ENCODE data around the gene NOVA2.

NOVA2 gene

GRCh38 chr19:45885556-45886426 lies 87.9 kb downstream of the NOVA2 start, which contains the start of gene IRF2BP1:
Gene IRF2BP1, minus strand, starts transcription at chr19:45886141. Its CDS starts 367 bp downstream, at chr19:45885774.
- no peaks in the 10 kb centered on the region for H3K36me3 ChIP-seq (ENCODE audit: insufficient read depth, low read length)
- peaks cover 19% of the 10 kb centered on the region for H3K4me1 ChIP-seq (ENCODE audit: insufficient read depth, low read length)
- peak within 1 kb of the TSS; percentile 93 for H3K27ac ChIP-seq (ENCODE audit: low read depth, low read length)
- H3K9ac ChIP-seq (ENCODE audit: low read depth, low read length), result peak within 1 kb of the TSS; percentile 80
- WGBS, result under 1% methylated on average over 107 of the region's 107 CpGs
- H3K9me3 ChIP-seq (ENCODE audit: insufficient read depth, low read depth, low read length), result no peaks in the 10 kb centered on the region
- peak within 1 kb of the TSS; percentile 81 for H3K4me3 ChIP-seq (ENCODE audit: low read length)
- H3K27me3 ChIP-seq (ENCODE audit: insufficient read depth, low read length), result no peaks in the 10 kb centered on the region

DNA sequence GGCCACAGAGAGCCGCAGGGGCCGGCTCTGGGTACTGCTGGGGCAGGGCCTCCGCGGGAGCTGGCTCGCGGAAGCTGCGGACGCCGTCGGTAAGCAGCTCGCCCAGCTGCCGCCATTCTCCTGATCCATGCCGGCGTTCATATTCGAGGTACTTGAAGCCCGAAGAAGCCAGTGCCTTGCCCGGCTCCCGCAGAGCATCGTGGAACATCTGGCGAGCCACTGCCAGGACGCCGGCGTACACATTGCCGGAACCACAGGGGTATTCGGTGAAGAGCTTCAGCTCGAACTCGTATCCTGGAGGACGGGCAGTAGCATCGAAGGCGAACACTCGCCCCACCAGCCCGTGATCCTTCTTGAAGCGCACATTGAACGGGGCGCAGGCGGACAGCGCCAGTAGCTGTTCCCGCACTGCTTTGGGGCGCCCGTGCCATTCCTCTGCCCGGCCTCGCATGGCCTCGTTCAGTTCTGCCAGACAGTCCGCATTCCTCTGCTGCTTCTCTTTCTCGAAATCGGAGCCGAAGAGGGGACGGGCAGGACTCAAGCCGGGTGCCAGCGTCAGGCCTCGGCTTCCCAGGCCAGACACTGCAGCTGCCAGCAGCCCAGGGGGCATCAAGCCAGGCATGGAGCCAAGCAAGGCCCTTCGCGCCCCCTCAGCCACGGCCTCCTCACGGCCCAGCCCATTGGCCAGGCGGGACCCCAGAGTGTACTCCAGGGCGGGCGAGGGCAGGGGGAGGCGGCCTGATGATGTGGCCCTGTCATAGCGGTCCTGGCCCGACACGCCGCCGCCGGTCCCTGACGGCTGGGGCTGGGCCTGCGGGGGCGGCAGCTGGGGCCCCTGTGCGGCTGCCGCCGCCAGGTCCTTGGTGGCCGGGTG lies 88.7 kb downstream of the NOVA2 start:
- no peaks in the 10 kb centered on the region for H3K36me3 ChIP-seq (ENCODE audit: insufficient read depth, low read length)
- no peaks in the 10 kb centered on the region for H3K9me3 ChIP-seq (ENCODE audit: insufficient read depth, low read depth, low read length)
- peak overlapping the region; percentile 80 for H3K9ac ChIP-seq (ENCODE audit: low read depth, low read length)
- 70% methylated on average over 72 of the region's 72 CpGs for WGBS
- peak overlapping the region; percentile 76; the same call in 1 of the 2 replicates for H3K27ac ChIP-seq (ENCODE audit: low read depth, low read length)
- peaks cover 19% of the 10 kb centered on the region for H3K4me1 ChIP-seq (ENCODE audit: insufficient read depth, low read length)
- H3K4me3 ChIP-seq (ENCODE audit: low read length), result peak overlapping the region; percentile 81
- no peaks in the 10 kb centered on the region for H3K27me3 ChIP-seq (ENCODE audit: insufficient read depth, low read length)

DNA sequence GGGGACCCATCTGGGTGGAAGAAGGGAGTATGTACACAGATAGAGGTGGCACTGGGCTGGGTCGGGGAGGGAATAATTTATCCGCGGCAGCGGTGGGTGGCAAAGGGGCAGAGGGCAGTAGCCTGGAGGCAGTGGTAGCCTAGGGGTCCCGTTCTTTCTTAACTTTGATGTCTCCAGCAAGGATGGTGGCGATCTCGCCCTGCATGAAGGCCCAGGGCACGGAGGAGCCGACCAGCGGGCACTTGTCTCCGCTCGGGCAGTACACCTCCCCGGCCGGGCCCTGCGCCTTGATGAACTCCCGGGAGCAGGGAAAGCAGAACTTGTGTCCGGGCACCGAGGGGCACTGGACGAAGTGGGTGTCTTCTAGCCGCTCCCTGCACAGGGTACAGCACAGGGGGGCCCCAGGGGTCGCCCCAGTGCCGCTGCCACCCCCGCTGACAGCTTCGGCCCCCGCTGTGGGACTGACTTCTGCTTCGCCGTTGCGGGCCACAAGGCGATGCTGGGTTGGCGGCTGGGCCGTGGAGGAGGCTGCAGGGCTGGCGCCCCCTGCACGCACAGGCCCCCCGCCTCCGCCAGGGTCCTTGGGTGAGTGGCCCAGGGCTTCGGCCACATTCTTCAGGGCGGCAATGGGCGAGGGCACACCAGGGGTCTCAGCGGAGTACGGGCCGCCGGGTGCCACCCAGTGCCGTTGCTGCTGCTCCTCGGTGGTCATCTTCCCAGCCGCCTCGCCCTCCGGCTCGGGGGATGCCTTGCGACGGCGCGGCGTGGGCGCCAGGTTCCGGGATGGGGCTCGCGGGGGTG lies 89.6 kb downstream of the NOVA2 start:
- Histone ChIP-seq H3K27ac (ENCODE audit: low read depth, low read length) (no peak overlapping the region), H3K9ac (ENCODE audit: low read depth, low read length) (no peak overlapping the region), H3K27me3 (ENCODE audit: insufficient read depth, low read length) (no peaks in the 10 kb centered on the region), H3K9me3 (ENCODE audit: insufficient read depth, low read depth, low read length) (no peaks in the 10 kb centered on the region), H3K4me1 (ENCODE audit: insufficient read depth, low read length) (peaks cover 19% of the 10 kb centered on the region), H3K4me3 (ENCODE audit: low read length) (no peak overlapping the region), H3K36me3 (ENCODE audit: insufficient read depth, low read length) (no peaks in the 10 kb centered on the region)
- 94% methylated on average over 57 of the region's 57 CpGs for WGBS
